Activated naive CD4-positive, alpha-beta T cell treated with anti-CD3 and anti-CD28 coated beads for 36 hours (primary cell): ENCODE measurements around the gene INPP5K. TPM values are rescaled to one million over a fixed set of nuclear protein-coding genes. Genes with fewer than 3 reads are reported as not detected.
A peak's percentile ranks its signal among the peaks of the same experiment; 100 is the strongest.
"Not testable (repeated sequence)": the region's sequence is repeated elsewhere in the genome, so short reads cannot be mapped to it uniquely, and the experiment has no call there.

Source experiments
- CTCF ChIA-PET: fragments of 350-600 bp; sonication (Branson Sonifier 250); formaldehyde crosslinking; loops from one replicate; lab custom pipeline; 2021; ENCODE audit warnings: antibody characterized with exemption; lab: Charles Lee
- DNase-seq: peaks from one replicate; pipeline ENCODE4 v3.0.0-alpha.2; 2020
- H3K27ac Mint-ChIP-seq: one replicate; pipeline ENCODE4 v1.8.0; 2021; ENCODE audit warnings: mild to moderate bottlenecking, mixed read lengths
- H3K27me3 Mint-ChIP-seq: one replicate; pipeline ENCODE4 v1.8.0; 2021; ENCODE audit warnings: low read depth, mixed read lengths
- H3K36me3 Mint-ChIP-seq: one replicate; pipeline ENCODE4 v1.8.0; 2021; ENCODE audit warnings: low read depth, mixed read lengths
- H3K4me1 Mint-ChIP-seq: one replicate; pipeline ENCODE4 v1.8.0; 2021; ENCODE audit warnings: low read depth, mixed read lengths
- H3K4me3 Mint-ChIP-seq: one replicate; pipeline ENCODE4 v1.8.0; 2021; ENCODE audit warnings: mild to moderate bottlenecking, moderate library complexity, mixed read lengths
- H3K9me3 Mint-ChIP-seq: one replicate; pipeline ENCODE4 v1.8.0; 2021; ENCODE audit warnings: mixed read lengths
- intact Hi-C: fragments of 100-400 bp; cut with micrococcal nuclease; formaldehyde crosslinking; loops from one replicate; pipeline ENCODE4 v1.15.1; 2023
- total RNA-seq, 2 experiments: library from RNA; stranded (reverse); gene quantifications; one replicate each; pipeline ENCODE4 v1.2.3, GENCODE V29; 2021

The INPP5K gene
- total RNA-seq, 2 experiments from 2014 or later, result 17.1 to 18.2 TPM

DNA sequence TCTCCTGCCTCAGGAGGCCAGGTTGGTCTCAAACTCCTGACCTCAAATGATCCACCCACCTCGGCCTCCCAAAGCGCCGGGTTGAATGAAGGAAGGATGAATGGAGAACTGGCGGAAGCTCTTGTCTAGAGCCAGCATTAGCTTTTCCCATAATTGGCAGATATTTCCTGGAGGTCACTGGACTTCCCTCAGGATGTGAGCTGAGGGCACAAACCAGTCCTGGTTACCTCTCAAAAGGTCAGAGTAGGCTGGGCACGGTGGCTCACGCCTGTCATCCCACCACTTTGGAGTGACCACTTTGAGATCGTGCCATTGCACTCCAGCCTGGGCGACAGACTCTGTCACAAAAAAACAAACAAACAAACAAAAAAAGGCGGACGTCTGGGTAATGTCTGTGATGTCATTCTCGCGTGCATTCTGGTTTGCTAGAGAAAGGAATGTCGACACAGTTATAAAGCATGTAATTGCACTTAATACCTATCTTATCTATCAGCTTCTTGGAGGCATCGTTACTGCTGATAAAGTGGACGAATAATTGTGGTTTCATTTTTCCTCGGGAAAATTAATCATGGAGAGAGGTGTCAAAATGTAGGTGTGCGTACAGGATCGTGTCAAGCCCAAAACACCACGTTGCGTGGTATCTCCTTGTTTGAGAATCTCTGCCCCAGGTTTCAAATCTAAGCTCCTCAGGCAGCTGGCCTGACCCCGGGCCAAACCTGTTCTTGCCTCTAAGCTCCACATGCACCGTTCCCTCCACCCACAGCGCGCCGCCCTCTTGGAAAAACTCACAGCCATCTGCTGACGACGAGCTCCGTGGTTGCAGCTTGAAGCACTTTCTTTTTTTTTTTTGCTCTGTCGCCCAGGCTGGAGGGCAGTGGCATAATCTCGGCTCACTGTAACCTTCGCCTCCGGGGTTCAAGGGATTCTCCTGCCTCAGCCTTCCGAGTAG is 54.0 kb downstream of the INPP5K start:
- CTCF ChIA-PET, result interaction anchor here (0.6 to 1.2 kb wide), 4 partner anchors 8 to 130 kb away, joined by 3 to 4 read pairs (median 3); no protein-coding TSS in a partner anchor
- intact Hi-C loops, result no loop called here
- Mint-ChIP-seq H3K27me3 (peaks cover 12% of the 10 kb centered on the region), H3K36me3 (peaks cover 2% of the 10 kb centered on the region), H3K4me3 (peak overlapping the region; percentile 11), H3K9me3 (peaks cover 5% of the 10 kb centered on the region), H3K27ac (no peak overlapping the region), H3K4me1 (peaks cover 40% of the 10 kb centered on the region)
- no peak for DNase-seq

DNA sequence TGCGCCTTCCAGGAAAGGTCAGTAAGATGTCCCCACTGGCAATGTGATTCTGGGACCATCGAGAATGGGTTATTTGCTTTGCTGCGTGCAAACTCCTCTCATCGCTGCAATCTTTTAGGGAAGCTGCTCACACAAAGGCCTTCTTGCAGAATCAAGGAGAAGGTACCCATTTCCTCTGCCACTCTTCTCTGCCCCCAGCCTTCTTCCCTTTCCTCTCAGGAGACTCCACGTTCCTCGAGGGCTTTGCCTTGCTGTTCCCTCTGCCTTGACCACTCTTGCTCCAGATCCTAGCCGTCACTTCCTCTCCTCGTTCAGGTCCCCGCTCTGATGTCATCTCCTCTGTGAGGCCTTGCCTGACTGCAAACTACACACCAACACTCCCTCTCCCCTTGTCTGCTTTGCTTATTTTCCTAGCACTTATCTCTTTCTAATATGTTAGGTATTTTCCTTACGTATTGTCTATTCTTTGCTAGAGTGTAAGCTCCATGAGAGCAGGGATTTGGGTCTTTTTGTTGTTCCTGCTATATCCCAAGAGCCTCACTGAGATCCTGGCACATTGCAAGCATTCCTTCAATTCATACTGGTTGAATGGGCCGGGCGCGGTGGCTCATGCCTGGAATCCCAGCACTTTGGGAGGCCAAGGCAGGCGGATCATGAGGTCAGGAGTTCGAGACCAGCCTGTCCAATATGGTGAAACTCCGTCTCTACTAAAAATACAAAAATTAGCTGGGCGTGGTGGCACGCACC is 55.0 kb downstream of the INPP5K start:
- intact Hi-C loops, result no loop called here

DNA sequence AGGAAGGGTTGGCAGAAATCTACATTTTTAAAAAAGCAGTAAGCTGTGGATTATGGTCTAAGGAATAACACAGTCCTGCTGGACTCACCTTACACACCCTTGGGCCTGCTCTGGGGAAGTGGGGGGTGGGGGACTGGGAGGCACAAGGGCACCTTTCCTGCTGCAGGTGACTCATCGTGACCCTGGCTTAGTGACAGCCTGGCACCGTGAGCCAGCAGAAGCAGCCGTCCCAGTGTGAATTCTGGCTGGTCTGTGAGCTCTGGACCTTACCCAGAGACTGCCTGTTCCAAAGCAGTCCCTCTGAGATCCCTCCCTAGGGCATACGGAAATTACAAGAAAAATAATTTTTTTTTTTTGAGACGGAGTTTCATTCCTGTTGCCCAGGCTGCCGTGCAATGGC is 56.2 kb downstream of the INPP5K start:
- no peak for DNase-seq
- peaks cover 5% of the 10 kb centered on the region for H3K9me3 Mint-ChIP-seq
- H3K27me3 Mint-ChIP-seq, result peaks cover 12% of the 10 kb centered on the region
- no peak overlapping the region for H3K27ac Mint-ChIP-seq
- H3K36me3 Mint-ChIP-seq, result peaks cover 2% of the 10 kb centered on the region
- peaks cover 49% of the 10 kb centered on the region for H3K4me1 Mint-ChIP-seq
- H3K4me3 Mint-ChIP-seq, result no peak overlapping the region
- intact Hi-C loops, result no loop called here
- CTCF ChIA-PET, result interaction anchor here (0.8 kb wide), 1 partner anchor 95 kb away, joined by 4 read pairs; no protein-coding TSS in a partner anchor

More for the DNA sequence above, 55.0 kb downstream of the INPP5K start:
- H3K27ac Mint-ChIP-seq, result no peak overlapping the region
- CTCF ChIA-PET, result interaction anchor here (0.6 to 0.9 kb wide), 3 partner anchors 18 to 129 kb away, joined by 3 read pairs; no protein-coding TSS in a partner anchor
- H3K27me3 Mint-ChIP-seq, result peaks cover 12% of the 10 kb centered on the region
- H3K4me3 Mint-ChIP-seq, result no peak overlapping the region
- peaks cover 2% of the 10 kb centered on the region for H3K36me3 Mint-ChIP-seq
- peaks cover 48% of the 10 kb centered on the region for H3K4me1 Mint-ChIP-seq
- DNase-seq, result no peak
- H3K9me3 Mint-ChIP-seq, result peaks cover 5% of the 10 kb centered on the region

DNA sequence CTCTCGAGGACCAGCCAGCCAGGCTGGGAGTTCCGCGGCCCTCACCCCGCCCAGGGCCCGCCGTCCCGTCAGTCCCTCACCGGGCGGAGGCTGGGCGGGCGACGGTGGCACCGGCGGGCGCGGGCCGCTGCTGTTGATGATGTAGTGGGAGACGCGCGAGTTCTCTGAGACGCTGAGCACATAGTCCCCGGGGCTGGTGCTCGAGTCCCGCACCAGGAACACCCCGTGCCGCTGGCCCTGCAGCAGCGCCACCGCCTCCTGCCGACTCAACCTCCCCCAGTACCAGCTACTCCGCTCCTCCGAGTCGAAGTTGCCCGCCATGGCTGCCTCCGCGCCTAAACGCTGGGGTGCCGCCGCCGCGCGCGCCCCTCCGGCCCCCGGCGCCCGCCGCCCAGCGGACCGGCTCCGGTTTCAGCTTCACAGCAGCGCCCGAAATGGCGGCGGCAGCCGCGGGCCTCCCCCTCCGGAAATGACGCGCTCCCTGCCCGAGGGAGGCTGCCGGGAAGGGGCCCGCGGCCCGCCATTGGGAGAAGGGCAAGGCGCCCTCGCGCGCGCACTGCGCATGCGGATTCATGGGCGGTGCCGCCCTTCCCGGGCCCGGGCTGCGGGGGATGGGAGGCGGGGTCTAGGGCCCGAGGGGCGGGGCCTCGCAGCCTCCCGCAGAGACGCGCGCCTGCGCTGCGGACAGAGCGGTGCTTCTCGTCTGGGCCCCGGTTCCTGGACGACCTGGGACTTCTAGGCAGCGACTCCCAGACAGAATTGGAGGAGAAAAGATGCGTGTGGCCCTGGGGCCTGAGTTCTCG is 60.4 kb downstream of the INPP5K start, which contains the start of gene CRK:
TSS of gene CRK (minus strand) at position 436 of the 803 bp plus-strand sequence. CDS start at position 321, 115 bp downstream.
- peak within 1 kb of the TSS; percentile 81 for H3K27ac Mint-ChIP-seq

DNA sequence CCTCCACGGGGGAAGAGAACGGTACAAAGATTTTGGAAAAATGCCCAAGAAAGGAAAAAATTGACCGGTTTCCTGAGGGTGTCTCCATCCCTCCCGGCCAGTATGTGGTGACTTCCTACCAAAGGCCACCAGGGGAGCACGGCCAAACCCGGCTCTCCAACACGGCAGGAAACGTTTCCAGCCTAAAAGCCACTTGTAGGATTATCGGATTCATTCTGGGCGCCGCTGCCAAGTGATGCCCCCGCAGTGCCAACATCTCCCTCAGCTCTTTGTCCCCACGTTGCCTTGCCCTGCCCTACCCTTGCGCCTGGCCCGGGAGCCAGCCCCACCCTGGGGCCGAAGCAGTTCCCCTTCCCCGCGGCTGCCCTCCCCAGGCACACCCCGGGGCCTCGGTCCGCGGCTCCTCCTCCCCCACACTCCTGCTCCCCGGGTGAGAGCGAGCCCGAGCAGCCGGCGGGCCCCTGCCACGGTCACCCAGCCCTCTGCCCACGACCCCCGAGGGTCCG is 61.1 kb downstream of the INPP5K start:
- Mint-ChIP-seq H3K27ac (peak overlapping the region; percentile 81), H3K27me3 (no peaks in the 10 kb centered on the region), H3K4me3 (peak overlapping the region; percentile 86), H3K36me3 (peaks cover 11% of the 10 kb centered on the region), H3K4me1 (peaks cover 52% of the 10 kb centered on the region), H3K9me3 (no peaks in the 10 kb centered on the region)
- DNase-seq, result peak; percentile 60
- CTCF ChIA-PET, result interaction anchor here (0.6 to 1.9 kb wide), 2 partner anchors 90 to 99 kb away, joined by 3 to 5 read pairs; no protein-coding TSS in a partner anchor
- intact Hi-C loops, result loop anchor here (5.0 kb wide), 1 partner anchor 107 kb away; the partner anchor contains the start of gene PITPNA

More for the DNA sequence above, 60.4 kb downstream of the INPP5K start, which contains the start of gene CRK:
- intact Hi-C loops, result loop anchor here (1.0 to 5.0 kb wide), 5 partner anchors 31 to 106 kb away; partner anchors contain the start of genes INPP5K, PITPNA and YWHAE
- peak; percentile 98 for DNase-seq
- H3K4me3 Mint-ChIP-seq, result peak within 1 kb of the TSS; percentile 86
- peaks cover under 1% of the 10 kb centered on the region for H3K27me3 Mint-ChIP-seq
- H3K4me1 Mint-ChIP-seq, result peaks cover 57% of the 10 kb centered on the region
- peaks cover 11% of the 10 kb centered on the region for H3K36me3 Mint-ChIP-seq
- H3K9me3 Mint-ChIP-seq, result no peaks in the 10 kb centered on the region
- CTCF ChIA-PET, result no interaction called here

DNA sequence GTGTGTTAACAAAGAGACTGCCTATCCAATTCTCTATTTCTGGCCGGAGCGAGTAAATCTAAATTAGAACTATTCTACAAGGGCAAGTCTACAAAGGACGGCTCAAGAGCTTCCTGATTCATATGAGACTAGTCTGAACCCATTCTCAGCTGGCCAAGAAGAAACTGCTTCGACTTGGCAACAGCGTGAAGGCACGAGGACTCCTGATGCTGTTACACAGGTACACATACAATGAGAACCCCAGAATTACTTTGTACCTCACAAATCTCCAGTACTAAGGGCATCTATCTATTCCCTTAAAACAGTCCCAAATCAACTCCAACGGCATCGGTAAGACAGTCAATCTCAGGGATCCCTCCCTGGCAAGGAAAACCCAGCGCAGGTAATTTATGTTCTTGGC is 61.9 kb downstream of the INPP5K start:
- CTCF ChIA-PET, result interaction anchor here (1.6 to 1.9 kb wide), 2 partner anchors 9 to 89 kb away, joined by 4 to 5 read pairs; no protein-coding TSS in a partner anchor
- H3K27me3 Mint-ChIP-seq, result no peaks in the 10 kb centered on the region
- peak overlapping the region; percentile 86 for H3K4me3 Mint-ChIP-seq
- DNase-seq, result no peak
- H3K9me3 Mint-ChIP-seq, result no peaks in the 10 kb centered on the region
- intact Hi-C loops, result no loop called here
- H3K27ac Mint-ChIP-seq, result no peak overlapping the region
- peaks cover 11% of the 10 kb centered on the region for H3K36me3 Mint-ChIP-seq
- H3K4me1 Mint-ChIP-seq, result peaks cover 46% of the 10 kb centered on the region

DNA sequence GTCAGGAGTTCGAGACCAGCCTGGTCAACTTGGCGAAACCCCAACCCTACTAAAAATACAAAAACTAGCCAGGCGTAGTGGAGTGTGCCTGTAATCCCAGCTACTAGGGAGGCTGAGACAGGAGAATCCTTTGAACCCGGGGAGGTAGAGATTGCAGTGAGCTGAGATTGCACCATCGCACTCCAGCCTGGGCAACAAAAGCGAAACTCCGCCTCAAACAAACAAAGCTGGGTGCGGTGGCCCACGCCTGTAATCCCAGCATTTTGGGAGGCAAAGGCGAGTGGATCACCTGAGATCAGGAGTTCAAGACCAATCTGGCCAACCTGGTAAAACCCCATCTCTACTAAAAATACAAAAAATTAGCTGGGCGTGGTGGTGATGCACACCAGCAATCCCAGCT is 62.7 kb downstream of the INPP5K start:
- CTCF ChIA-PET, result interaction anchor here (0.7 to 1.9 kb wide), 3 partner anchors 10 to 88 kb away, joined by 4 to 5 read pairs (median 4); no protein-coding TSS in a partner anchor
- Mint-ChIP-seq H3K4me1 (peaks cover 55% of the 10 kb centered on the region), H3K36me3 (peaks cover 14% of the 10 kb centered on the region), H3K4me3 (peak overlapping the region; percentile 15)
- intact Hi-C loops, H3K27ac Mint-ChIP-seq, H3K9me3 Mint-ChIP-seq, DNase-seq, H3K27me3 Mint-ChIP-seq: not testable (repeated sequence)

DNA sequence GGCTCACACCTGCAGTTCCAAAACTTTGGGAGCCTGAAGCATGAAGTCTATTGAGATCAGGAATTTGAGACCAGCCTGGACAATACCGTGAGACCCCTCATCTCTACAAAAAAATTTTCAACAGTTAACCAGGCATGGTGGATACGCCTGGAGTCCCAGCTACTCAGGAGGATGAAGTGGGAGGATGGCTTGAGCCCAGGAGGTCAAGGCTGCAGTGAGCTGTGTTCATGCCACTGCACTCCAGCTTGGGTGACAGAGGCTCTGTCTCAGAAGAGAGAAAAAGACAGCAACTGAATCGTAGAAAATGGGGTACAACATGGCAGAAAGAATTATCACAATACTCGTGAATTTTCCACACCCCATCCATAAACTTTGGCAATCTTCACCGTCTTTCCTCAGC is 63.6 kb downstream of the INPP5K start:
- H3K27me3 Mint-ChIP-seq, result no peaks in the 10 kb centered on the region
- H3K36me3 Mint-ChIP-seq, result peaks cover 14% of the 10 kb centered on the region
- DNase-seq, result no peak
- no peak overlapping the region for H3K4me3 Mint-ChIP-seq
- H3K9me3 Mint-ChIP-seq, result no peaks in the 10 kb centered on the region
- H3K4me1 Mint-ChIP-seq, result peaks cover 61% of the 10 kb centered on the region
- H3K27ac Mint-ChIP-seq, result no peak overlapping the region
- intact Hi-C loops, result no loop called here
- CTCF ChIA-PET, result interaction anchor here (0.5 kb wide), 1 partner anchor 366 kb away, joined by 5 read pairs; no protein-coding TSS in a partner anchor

DNA sequence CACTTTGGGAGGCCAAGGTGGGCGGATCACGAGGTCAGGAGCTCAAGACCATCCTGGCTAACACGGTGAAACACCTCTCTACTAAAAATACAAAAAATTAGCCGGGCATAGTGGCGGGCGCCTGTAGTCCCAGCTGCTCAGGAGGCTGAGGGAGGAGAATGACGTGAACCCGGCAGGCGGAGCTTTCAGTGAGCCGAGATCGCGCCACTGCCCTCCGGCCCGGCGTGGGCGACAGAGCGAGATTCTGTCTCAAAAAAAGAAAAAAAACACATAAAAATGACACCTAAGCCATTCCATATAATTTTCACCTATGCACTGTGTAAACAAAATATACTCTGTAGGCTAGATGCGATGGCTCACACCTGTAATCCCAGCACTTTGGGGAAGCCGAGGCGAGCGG is 66.2 kb downstream of the INPP5K start:
- Mint-ChIP-seq H3K4me1 (peaks cover 66% of the 10 kb centered on the region), H3K36me3 (peaks cover 17% of the 10 kb centered on the region)
- H3K27ac Mint-ChIP-seq, intact Hi-C loops, DNase-seq, H3K27me3 Mint-ChIP-seq, H3K4me3 Mint-ChIP-seq, H3K9me3 Mint-ChIP-seq: not testable (repeated sequence)
- CTCF ChIA-PET, result interaction anchor here (0.9 kb wide), 1 partner anchor 180 kb away, joined by 5 read pairs; no protein-coding TSS in a partner anchor

DNA sequence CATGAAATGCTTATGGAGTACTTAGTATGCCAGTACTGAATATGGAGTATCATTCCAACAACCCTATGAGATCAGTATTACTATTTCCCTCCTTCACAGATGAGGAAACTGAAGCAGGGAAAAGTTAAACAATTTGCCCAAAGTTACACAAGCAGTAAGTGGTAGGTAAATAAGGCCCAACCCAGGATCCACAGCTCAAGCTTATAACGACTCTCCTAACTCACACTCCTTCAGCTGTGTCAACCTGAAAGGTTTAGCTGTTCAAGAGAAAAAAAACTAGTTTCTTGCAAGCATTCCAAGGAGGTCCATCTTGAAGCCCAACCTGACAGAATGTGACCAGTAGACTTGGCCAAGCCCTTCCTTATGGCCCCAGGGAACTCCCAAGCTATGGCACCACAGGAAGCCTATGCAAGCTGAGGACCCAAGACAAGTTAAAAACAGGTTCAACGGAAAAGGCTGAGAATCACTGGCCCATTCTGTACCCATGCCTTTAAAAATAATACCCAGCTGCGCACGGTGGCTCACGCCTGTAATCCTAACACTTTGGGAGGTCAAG is 66.9 kb downstream of the INPP5K start:
- Mint-ChIP-seq H3K27me3 (no peaks in the 10 kb centered on the region), H3K4me1 (peaks cover 59% of the 10 kb centered on the region), H3K9me3 (no peaks in the 10 kb centered on the region), H3K4me3 (no peak overlapping the region), H3K27ac (no peak overlapping the region), H3K36me3 (peaks cover 15% of the 10 kb centered on the region)
- intact Hi-C loops, result no loop called here
- DNase-seq, result no peak
- CTCF ChIA-PET, result interaction anchor here (0.5 to 0.9 kb wide), 2 partner anchors 16 to 181 kb away, joined by 4 to 5 read pairs; no protein-coding TSS in a partner anchor

DNA sequence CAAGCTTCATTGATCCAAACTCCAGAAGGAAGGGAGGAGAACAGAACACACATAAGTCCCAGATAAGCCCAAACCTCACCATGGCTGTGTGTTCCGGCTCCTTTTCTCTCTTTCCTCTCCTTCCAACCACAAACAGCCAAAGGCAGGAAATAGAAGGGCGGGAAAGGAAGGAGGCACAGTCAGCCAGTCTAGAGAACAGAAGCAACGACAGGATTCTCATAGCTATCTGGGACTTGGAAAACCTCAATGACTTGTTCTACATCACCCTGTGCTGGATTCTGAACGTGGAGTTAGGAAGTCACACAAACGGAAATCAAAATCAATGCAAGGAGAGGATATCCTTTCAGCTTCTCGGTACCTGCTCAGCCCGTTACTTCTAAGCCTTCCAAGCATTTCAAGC is 69.4 kb downstream of the INPP5K start:
- intact Hi-C loops, result no loop called here
- CTCF ChIA-PET, result no interaction called here
- no peak overlapping the region for H3K27ac Mint-ChIP-seq
- peaks cover 9% of the 10 kb centered on the region for H3K36me3 Mint-ChIP-seq
- H3K4me3 Mint-ChIP-seq, result no peak overlapping the region
- H3K4me1 Mint-ChIP-seq, result peaks cover 38% of the 10 kb centered on the region
- H3K9me3 Mint-ChIP-seq, result no peaks in the 10 kb centered on the region
- DNase-seq, result no peak
- no peaks in the 10 kb centered on the region for H3K27me3 Mint-ChIP-seq
